Fibroblast of villous mesenchyme (primary cell): ENCODE results near the gene WWTR1. TPM values are rescaled to one million over a fixed set of nuclear protein-coding genes. Genes with fewer than 3 reads are reported as not detected.

Source experiments
- DNase-seq: peaks from one replicate; pipeline ENCODE4 v3.0.0-alpha.2; 2010; ENCODE audit warnings: low read depth
- H3K4me3 ChIP-seq: 2 replicates; pipeline ENCODE4 v1.5.1; 2011; ENCODE audit warnings: low read depth, mild to moderate bottlenecking, low read length
- CTCF ChIP-seq: IDR thresholded peaks from 2 replicates; pipeline ENCODE4 v1.5.1; 2012; ENCODE audit warnings: low read depth, mild to moderate bottlenecking, low read length; ENCODE audit not compliant: insufficient read depth
- total RNA-seq: library from RNA; depleted of rRNA; stranded (reverse); fragments of >200 nt; gene quantifications from 2 replicates; pipeline ENCODE4 v1.2.3, GENCODE V29; 2012

WWTR1 gene
- total RNA-seq, 1 donor = 37.6 TPM

- H3K4me3 ChIP-seq = no peak overlapping the region
- no peak for TF ChIP-seq CTCF
- DNase-seq = no peak
These were observed 176.3 kb downstream of the WWTR1 start for GRCh38 chr3:149481491-149481890.

GRCh38 chr3:149481056-149481455 is 176.8 kb downstream of the WWTR1 start:
- TF ChIP-seq CTCF = no peak
- no peak overlapping the region for H3K4me3 ChIP-seq
- DNase-seq = no peak

- peak; percentile 97 for TF ChIP-seq CTCF
- DNase-seq = peak; percentile 90
These were observed 177.4 kb downstream of the WWTR1 start for GRCh38 chr3:149480326-149481017.

GRCh38 chr3:149479621-149480325 is 178.1 kb downstream of the WWTR1 start:
- DNase-seq = peak; percentile 32
- no peak for TF ChIP-seq CTCF
- H3K4me3 ChIP-seq = no peak overlapping the region

More at GRCh38 chr3:149480326-149481017, 177.4 kb downstream of the WWTR1 start:
- no peak overlapping the region for H3K4me3 ChIP-seq

- no peak for TF ChIP-seq CTCF
- no peak for DNase-seq
- H3K4me3 ChIP-seq = no peak overlapping the region
These were observed 181.6 kb downstream of the WWTR1 start for GRCh38 chr3:149476225-149476624.

GRCh38 chr3:149475451-149476060 is 182.3 kb downstream of the WWTR1 start:
- DNase-seq = peak; percentile 20
- TF ChIP-seq CTCF = no peak
- no peak overlapping the region for H3K4me3 ChIP-seq
